ENCODE data around the gene GALNTL6. TPM values are rescaled to one million over a fixed set of nuclear protein-coding genes. Genes with fewer than 3 reads are reported as not detected.
"Not testable (repeated sequence)": the region's sequence is repeated elsewhere in the genome, so short reads cannot be mapped to it uniquely, and the experiment has no call there.

The GALNTL6 gene
- total and polyA plus RNA-seq, 9 of the 15 experiments (the other 6 are each of a cell fraction or from before 2014, with no cell fraction given) = 0.18 to 0.50 (median 0.29) TPM

DNA sequence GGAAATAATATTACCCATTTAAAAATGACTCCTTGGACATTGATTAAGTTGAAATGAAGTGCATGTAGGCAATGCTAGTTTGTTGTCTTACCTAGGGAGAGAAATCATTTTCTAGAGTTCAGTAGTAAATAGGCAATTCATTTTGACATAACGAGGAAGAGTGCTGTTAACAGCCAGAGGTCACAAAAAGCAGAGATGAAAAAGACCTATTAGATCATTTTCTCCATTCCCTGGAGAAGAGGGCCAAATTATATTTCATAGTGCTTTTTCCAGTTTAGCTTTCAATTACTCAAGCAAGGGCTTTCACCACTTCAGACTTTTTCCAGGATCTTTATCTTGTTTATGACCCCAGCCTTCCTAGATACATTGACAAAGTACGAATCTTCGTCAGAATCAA is 981.1 kb downstream of the GALNTL6 start (continued):
- TF ChIP-seq, protein P1, sequence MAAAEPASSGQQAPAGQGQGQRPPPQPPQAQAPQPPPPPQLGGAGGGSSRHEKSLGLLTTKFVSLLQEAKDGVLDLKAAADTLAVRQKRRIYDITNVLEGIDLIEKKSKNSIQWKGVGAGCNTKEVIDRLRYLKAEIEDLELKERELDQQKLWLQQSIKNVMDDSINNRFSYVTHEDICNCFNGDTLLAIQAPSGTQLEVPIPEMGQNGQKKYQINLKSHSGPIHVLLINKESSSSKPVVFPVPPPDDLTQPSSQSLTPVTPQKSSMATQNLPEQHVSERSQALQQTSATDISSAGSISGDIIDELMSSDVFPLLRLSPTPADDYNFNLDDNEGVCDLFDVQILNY (CRISPR knock-in tag; IDR thresholded peaks at IDR 0.05) = no peak
- TF ChIP-seq ZNF354B (CRISPR knock-in tag; IDR thresholded peaks at IDR 0.05) = no peak
- no peak for TF ChIP-seq FOXK1 (CRISPR knock-in tag; IDR thresholded peaks at IDR 0.05; ENCODE audit: borderline replicate concordance)
- no peak for TF ChIP-seq ZKSCAN8 (CRISPR knock-in tag; IDR thresholded peaks at IDR 0.05)
- TF ChIP-seq, protein P2, sequence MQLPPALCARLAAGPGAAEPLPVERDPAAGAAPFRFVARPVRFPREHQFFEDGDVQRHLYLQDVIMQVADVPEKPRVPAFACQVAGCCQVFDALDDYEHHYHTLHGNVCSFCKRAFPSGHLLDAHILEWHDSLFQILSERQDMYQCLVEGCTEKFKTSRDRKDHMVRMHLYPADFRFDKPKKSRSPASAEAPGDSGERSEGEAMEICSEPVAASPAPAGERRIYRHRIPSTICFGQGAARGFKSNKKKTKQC (CRISPR knock-in tag; IDR thresholded peaks at IDR 0.05) = no peak
- no peak for TF ChIP-seq MXI1 (IDR thresholded peaks at IDR 0.05; ENCODE audit: low read depth, low read length)
- TF ChIP-seq DMBX1 (CRISPR knock-in tag; IDR thresholded peaks at IDR 0.05; ENCODE audit: borderline replicate concordance) = no peak
- TF ChIP-seq ETV6 (IDR thresholded peaks at IDR 0.05; ENCODE audit: borderline replicate concordance in 1 of 2, low read depth in 2 of 2, low read length in 1 of 2) = no peak
- no peak for TF ChIP-seq ETV6 (CRISPR knock-in tag; IDR thresholded peaks at IDR 0.05; ENCODE audit: borderline replicate concordance)

DNA sequence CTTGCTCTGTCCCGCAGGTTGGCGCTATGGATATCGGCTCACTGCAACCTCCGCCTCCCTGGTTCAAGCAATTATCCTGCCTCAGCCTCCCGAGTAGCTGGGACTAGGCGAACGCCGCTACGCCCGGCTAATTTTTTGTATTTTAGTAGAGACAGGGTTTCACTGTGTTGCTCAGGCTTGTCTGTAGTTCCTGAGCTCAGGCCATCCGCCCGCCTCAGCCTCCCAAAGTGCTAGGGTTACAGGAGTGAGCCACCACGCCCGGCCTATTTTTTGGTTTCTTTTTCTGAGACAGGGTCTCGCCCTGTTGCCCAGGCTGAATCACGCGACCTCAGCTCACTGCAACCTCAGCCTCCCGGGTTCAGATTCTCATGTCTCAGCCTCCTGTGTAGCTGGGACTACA is 984.1 kb downstream of the GALNTL6 start:
- H4K20me1 ChIP-seq (replicated peaks; ENCODE audit: control insufficient read depth, insufficient read depth, low read length); H3K27ac ChIP-seq (ENCODE audit: extremely low read depth, low read depth, low read length); H3K36me3 ChIP-seq (ENCODE audit: control insufficient read depth, insufficient read depth, low read length); H3K9ac ChIP-seq (ENCODE audit: insufficient read depth in 1 of 2, low read depth in 2 of 2, low read length in 2 of 2); ATAC-seq; CTCF ChIA-PET (ENCODE audit: low intra/inter-chr PET ratio); in situ Hi-C loops (cut with MboI); DNase-seq (ENCODE audit: extremely low read depth in 1 of 4, low spot score in 3 of 4); FAIRE-seq; H3K9me1 ChIP-seq (ENCODE audit: control insufficient read depth, insufficient read depth, low read length); H3K79me2 ChIP-seq (ENCODE audit: control insufficient read depth, insufficient read depth, low read length); H3K4me1 ChIP-seq (replicated peaks in 1 of 2; ENCODE audit: control insufficient read depth in 2 of 2, insufficient read depth in 2 of 2, low read length in 2 of 2); H3K4me2 ChIP-seq (ENCODE audit: insufficient read depth, low read length); H3K27me3 ChIP-seq (ENCODE audit: control insufficient read depth in 2 of 2, insufficient read depth in 2 of 2, low read length in 2 of 2); H3K4me3 ChIP-seq; intact Hi-C loops (cut with micrococcal nuclease); H2AFZ ChIP-seq (ENCODE audit: low read depth, low read length); H3K9me3 ChIP-seq (replicated peaks; ENCODE audit: control insufficient read depth, insufficient read depth, low read depth, low read length); BruUV-seq (replicated peaks): not testable (repeated sequence)
- POLR2A ChIA-PET = interaction anchor here (1.0 kb wide), 1 partner anchor 9 kb away, joined by 5 read pairs; no protein-coding TSS in a partner anchor
- WGBS (ENCODE audit: insufficient coverage, low coverage, missing lambda C conversion rate) = under 1% methylated on average over 18 of the region's 18 CpGs

Data from K562 (cell line).